K562 (cell line): Measurements from ENCODE around the gene CDKN1B. TPM values are rescaled to one million over a fixed set of nuclear protein-coding genes. Genes with fewer than 3 reads are reported as not detected.
A peak's percentile ranks its signal among the peaks of the same experiment; 100 is the strongest.

Experiments used
- ATAC-seq: fragments of 200-7000 bp; cut with Tn5 transposase; 3 replicates; pipeline ENCODE4 v1.9.1; 2020; ENCODE audit warnings: moderate library complexity
- BruUV-seq: library from RNA; stranded (reverse); fragments of 400-500 nt; replicated peaks from 2 replicates; lab custom pipeline; 2021; lab: Mats Ljungman, UMichigan
- CTCF ChIA-PET: fragments of 300-600 bp; formaldehyde crosslinking; extraction: SDS; loops from one replicate; lab custom pipeline; 2021; ENCODE audit warnings: low intra/inter-chr PET ratio; lab: Yijun Ruan, JAX
- POLR2A ChIA-PET: fragments of 300-600, 350-650 bp; sonication (Branson Sonifier 250); formaldehyde crosslinking; extraction: SDS; loops from one replicate; lab custom pipeline; 2021; ENCODE audit warnings: antibody characterized with exemption, inconsistent platforms; lab: Yijun Ruan, JAX
- DNase-seq, 4 experiments: peaks; one replicate each; pipeline versions ENCODE4 v3.0.0 to v3.0.0-alpha.2; 2011 to 2018; ENCODE audit warnings: low spot score in 3 of 4, mixed read lengths in 3 of 4; ENCODE audit errors: extremely low read depth in 1 of 4
- FAIRE-seq: peaks from 2 replicates; lab custom pipeline; 2011; peaks lifted over from hg19 to GRCh38; lab: Jason Lieb, UNC
- H2AFZ ChIP-seq: 2 replicates; pipeline ENCODE4 v1.6.0; 2011; ENCODE audit warnings: low read depth, low read length, control low read depth, inconsistent platforms
- H3K27ac ChIP-seq: fragments of 200-600 bp; 3 replicates; pipeline ENCODE4 v1.8.0; 2011; ENCODE audit warnings: low read depth, mild to moderate bottlenecking, control low read depth, inconsistent platforms, low read length, moderate library complexity, mixed read lengths; ENCODE audit errors: extremely low read depth
- H3K27me3 ChIP-seq, 2 experiments: fragments of 300-600 bp in 1 of 2; 2 replicates in 1 of 2; 3 replicates in 1 of 2; pipeline versions ENCODE4 v1.6.0 to v1.8.0; 2011; ENCODE audit warnings: inconsistent platforms in 2 of 2, low read length in 2 of 2, mild to moderate bottlenecking in 1 of 2, mixed read lengths in 1 of 2, moderate library complexity in 1 of 2; ENCODE audit not compliant: control insufficient read depth in 2 of 2, insufficient read depth in 2 of 2
- H3K36me3 ChIP-seq: fragments of 300-600 bp; 3 replicates; pipeline ENCODE4 v1.8.0; 2011; ENCODE audit warnings: mild to moderate bottlenecking, low read length, inconsistent platforms; ENCODE audit not compliant: control insufficient read depth, insufficient read depth
- H3K4me1 ChIP-seq, 2 experiments: fragments of 200-600 bp in 1 of 2; replicated peaks in 1 of 2; 2 replicates in 1 of 2; 3 replicates in 1 of 2; pipeline versions ENCODE4 v1.5.1 to v1.8.0; 2011; ENCODE audit warnings: inconsistent platforms in 2 of 2, low read length in 2 of 2, mild to moderate bottlenecking in 1 of 2, mixed read lengths in 1 of 2, moderate library complexity in 1 of 2; ENCODE audit not compliant: control insufficient read depth in 2 of 2, insufficient read depth in 2 of 2
- H3K4me2 ChIP-seq: 2 replicates; pipeline ENCODE4 v1.6.1; 2011; ENCODE audit warnings: low read length, control low read depth, inconsistent platforms, mixed read lengths; ENCODE audit not compliant: insufficient read depth
- H3K4me3 ChIP-seq: fragments of 200-600 bp; sonication (generic), shearing (Covaris generic); 2 replicates; pipeline ENCODE4 v1.5.1; 2016; ENCODE audit warnings: control low read depth, inconsistent platforms
- H3K79me2 ChIP-seq: fragments of 200-600 bp; 3 replicates; pipeline ENCODE4 v1.8.0; 2011; ENCODE audit warnings: low read length, inconsistent platforms; ENCODE audit not compliant: control insufficient read depth, insufficient read depth
- H3K9ac ChIP-seq, 2 experiments: 2 replicates each; pipeline versions ENCODE4 v1.6.0 to v1.6.1; 2011; ENCODE audit warnings: low read depth in 2 of 2, low read length in 2 of 2, control low read depth in 1 of 2, inconsistent platforms in 1 of 2, mild to moderate bottlenecking in 1 of 2, mixed read lengths in 1 of 2; ENCODE audit not compliant: insufficient read depth in 1 of 2
- H3K9me1 ChIP-seq: one replicate; pipeline ENCODE4 v1.6.0; 2011; ENCODE audit warnings: inconsistent platforms, mild to moderate bottlenecking, low read length, moderate library complexity; ENCODE audit not compliant: control insufficient read depth, insufficient read depth
- H3K9me3 ChIP-seq: replicated peaks from 2 replicates; pipeline ENCODE4 v1.5.1; 2011; ENCODE audit warnings: low read depth, low read length, inconsistent platforms; ENCODE audit not compliant: control insufficient read depth, insufficient read depth
- H4K20me1 ChIP-seq: replicated peaks from 2 replicates; pipeline ENCODE4 v1.6.1; 2011; ENCODE audit warnings: low read length, inconsistent platforms, mixed read lengths; ENCODE audit not compliant: control insufficient read depth, insufficient read depth
- ARID4B ChIP-seq: sonication (generic); formaldehyde crosslinking; IDR thresholded peaks from 2 replicates; pipeline ENCODE4 v1.8.0; 2022; ENCODE audit warnings: mild to moderate bottlenecking, missing genetic modification reagents
- CEBPZ ChIP-seq: fragments of 150-350 bp; IDR thresholded peaks from 2 replicates; pipeline ENCODE4 v1.6.1; 2014; ENCODE audit warnings: low read depth, mild to moderate bottlenecking, low read length, borderline replicate concordance
- EGR1 ChIP-seq: fragments of 450-650 bp; conservative IDR thresholded peaks from 2 replicates; pipeline ENCODE4 v1.6.1; 2017; ENCODE audit warnings: mild to moderate bottlenecking
- HMBOX1 ChIP-seq: sonication (generic); IDR thresholded peaks from 2 replicates; pipeline ENCODE4 v1.6.1; 2016
- KLF16 ChIP-seq: IDR thresholded peaks from 2 replicates; pipeline ENCODE4 v1.6.1; 2016; ENCODE audit warnings: antibody characterized with exemption
- MAFK ChIP-seq: IDR thresholded peaks from 2 replicates; pipeline ENCODE4 v1.6.1; 2011; ENCODE audit warnings: low read length, improper control_type of control experiment
- RFX7 ChIP-seq: fragments of 250-450 bp; sonication (Bioruptor Pico); IDR thresholded peaks from 2 replicates; pipeline ENCODE4 v1.5.1; 2021; ENCODE audit warnings: mild to moderate bottlenecking
- SNIP1 ChIP-seq: fragments of 450-650 bp; IDR thresholded peaks from 2 replicates; pipeline ENCODE4 v1.7.1; 2017; ENCODE audit warnings: low read depth, mild to moderate bottlenecking
- TAF1 ChIP-seq: IDR thresholded peaks from 2 replicates; pipeline ENCODE4 v1.6.1; 2011; ENCODE audit warnings: mild to moderate bottlenecking, low read length, moderate library complexity; ENCODE audit not compliant: insufficient read depth, control insufficient read depth, severe bottlenecking; ENCODE audit errors: extremely low read depth
- TBP ChIP-seq: optimal IDR thresholded peaks from 2 replicates; pipeline ENCODE3; 2011; ENCODE audit warnings: low read depth, low read length, improper control_type of control experiment
- YBX1 ChIP-seq: fragments of 450-650 bp; IDR thresholded peaks from 2 replicates; pipeline ENCODE4 v1.7.1; 2016; ENCODE audit warnings: mild to moderate bottlenecking
- ZFX ChIP-seq: sonication (generic); formaldehyde crosslinking; IDR thresholded peaks from 2 replicates; pipeline ENCODE4 v1.8.0; 2022; ENCODE audit warnings: mild to moderate bottlenecking, missing genetic modification reagents, moderate library complexity
- ZNF24 ChIP-seq: fragments of 450-650 bp; IDR thresholded peaks from 2 replicates; pipeline ENCODE4 v1.6.1; 2016
- ZSCAN29 ChIP-seq: fragments of 450-650 bp; IDR thresholded peaks from 2 replicates; pipeline ENCODE4 v1.6.1; 2017
- in situ Hi-C: fragments of 300-500 bp; cut with MboI; formaldehyde crosslinking; loops from 4 replicates; pipeline ENCODE4 v1.15.0; 2018; ENCODE audit warnings: inconsistent platforms, mixed read lengths
- intact Hi-C: fragments of 100-400 bp; cut with micrococcal nuclease; formaldehyde crosslinking; loops from 2 replicates; pipeline ENCODE4 v1.14.2; 2022
- polyA plus RNA-seq, 8 experiments: library from polyadenylated mRNA; depleted of rRNA in 4 of 8; stranded (reverse) in 5 of 8; unstranded in 3 of 8; fragments of >200 nt; fragmentation: Nextera tagmentation in 2 of 8; fragmentation: Illumina TruSeq in 1 of 8; extraction: Ambion mirVana in 2 of 8; extraction: Trizol in 1 of 8; gene quantifications; 2 replicates each; pipeline versions ENCODE4 v1.2.1 to v1.2.3, GENCODE V29; 2011 to 2014; ENCODE audit warnings: inconsistent platforms in 1 of 8, missing spikeins in 1 of 8
- total RNA-seq, 7 experiments: library from RNA; depleted of rRNA in 6 of 7; stranded (reverse); fragments of >200 nt in 6 of 7; fragmentation: Illumina TruSeq in 2 of 7; extraction: Trizol in 2 of 7; gene quantifications; 2 replicates each; pipeline versions ENCODE4 v1.2.1 to v1.2.3, GENCODE V29; 2011 to 2021; ENCODE audit warnings: low replicate concordance in 1 of 7

CDKN1B gene
- total and polyA plus RNA-seq, 9 of the 15 experiments (the other 6 are each of a cell fraction or from before 2014, with no cell fraction given): 2.6 to 35.2 (median 15.5) TPM

- TF ChIP-seq HMBOX1 (0 out of 2 replicates have a peak, but pooled peaks have one; percentile 61), TBP (peak; percentile 18), TAF1 (peak; percentile 30)
Measured at GRCh38 chr12:12726555-12727093, 9.5 kb downstream of the CDKN1B start (continued).

- no peaks in the 10 kb centered on the region for H3K9me1 ChIP-seq
- FAIRE-seq (no peak), DNase-seq (no peak), ATAC-seq (no peak)
- no peaks in the 10 kb centered on the region for H3K9me3 ChIP-seq
- CTCF ChIA-PET: no interaction called here
- H3K79me2 ChIP-seq: peaks cover 39% of the 10 kb centered on the region
- H3K27me3 ChIP-seq: no peaks in the 10 kb centered on the region
- POLR2A ChIA-PET: interaction anchor here (0.8 kb wide), 1 partner anchor 12 kb away, joined by 3 read pairs; no protein-coding TSS in a partner anchor
- H3K4me1 ChIP-seq: peaks cover 0 to 8% of the 10 kb centered on the region in 2 experiments; a peak in 3 of 5 replicates
- in situ Hi-C loops (no loop called here), intact Hi-C loops (no loop called here)
- no peak overlapping the region for H3K4me3 ChIP-seq
- no TSS peak for BruUV-seq
- no peak overlapping the region for H3K9ac ChIP-seq
- H3K36me3 ChIP-seq: peaks cover 2% of the 10 kb centered on the region; the same call in 1 of the 3 replicates
- no peak overlapping the region for H3K27ac ChIP-seq
- no peak overlapping the region for H2AFZ ChIP-seq
- no peaks in the 10 kb centered on the region for H4K20me1 ChIP-seq
- no peak overlapping the region for H3K4me2 ChIP-seq
- TF ChIP-seq ARID4B (CRISPR knock-in tag) (no peak), SNIP1 (no peak), YBX1 (no peak), KLF16 (no peak), RFX7 (CRISPR knock-in tag) (no peak), MAFK (no peak), CEBPZ (no peak), ZNF24 (no peak), ZFX (CRISPR knock-in tag) (no peak), ZSCAN29 (no peak), EGR1 (no peak)
Measured at GRCh38 chr12:12731178-12731577, 14.0 kb downstream of the CDKN1B start.
